Measurements from ENCODE around the gene OR4C15. TPM values are rescaled to one million over a fixed set of nuclear protein-coding genes. Genes with fewer than 3 reads are reported as not detected.

The OR4C15 gene
- total RNA-seq (not detected), polyA plus RNA-seq (not detected)
- long read RNA-seq, donor 1 = 0 reads
- long read RNA-seq, donor 2 = 0 reads

- Histone ChIP-seq H3K27me3 (replicated peaks in 1 of 7) (no peaks in the 10 kb centered on the region), H3K4me1 (no peaks in the 10 kb centered on the region), H3K4me3 (no peak within 1 kb of the TSS), H3K27ac (no peak within 1 kb of the TSS), H3K9me3 (peaks cover 0 to 50% (median 20%) of the 10 kb centered on the region in 8 donors), H3K36me3 (no peaks in the 10 kb centered on the region)
- no peak for DNase-seq
- intact Hi-C loops (cut with DNase I; ENCODE audit: low total_unique reads) = no loop called here
- no peak for TF ChIP-seq POLR2A (IDR thresholded peaks at IDR 0.05)
- no peak for TF ChIP-seq CTCF (IDR thresholded peaks at IDR 0.05 in 8 of 11, conservative IDR thresholded peaks at IDR 0.05 in 3 of 11)
- TF ChIP-seq POLR2AphosphoS5 (IDR thresholded peaks at IDR 0.05) = no peak
Measured at GRCh38 chr11:55554169-55554568, at the start of gene OR4C15. TSS of gene OR4C15 (plus strand) at chr11:55554469. CDS start at chr11:55554469, 0 bp downstream.

GRCh38 chr11:55571828-55572227 is 17.6 kb downstream of the OR4C15 start, which contains the start of gene OR4C16:
TSS of gene OR4C16 (plus strand) at chr11:55572128. CDS start at chr11:55572128, 0 bp downstream.
- no peaks in the 10 kb centered on the region for H3K27me3 ChIP-seq (replicated peaks in 1 of 7)
- H3K27ac ChIP-seq = no peak within 1 kb of the TSS
- no peaks in the 10 kb centered on the region for H3K36me3 ChIP-seq
- no peak for DNase-seq
- H3K4me1 ChIP-seq = no peaks in the 10 kb centered on the region
- H3K4me3 ChIP-seq = no peak within 1 kb of the TSS
- TF ChIP-seq POLR2AphosphoS5 (IDR thresholded peaks at IDR 0.05) = no peak
- no peak for TF ChIP-seq CTCF (IDR thresholded peaks at IDR 0.05 in 8 of 11, conservative IDR thresholded peaks at IDR 0.05 in 3 of 11)
- no peak for TF ChIP-seq POLR2A (IDR thresholded peaks at IDR 0.05)
- peaks cover 0 to 76% (median 53%) of the 10 kb centered on the region in 8 donors for H3K9me3 ChIP-seq
- intact Hi-C loops (cut with DNase I; ENCODE audit: low total_unique reads) = no loop called here
- WGBS, 5 donors = 55 to 83% (median 75%) methylated on average over 3 of the region's 3 CpGs

GRCh38 chr11:55572548-55572947 is 18.3 kb downstream of the OR4C15 start:
- Histone ChIP-seq H3K36me3 (no peaks in the 10 kb centered on the region), H3K9me3 (peaks cover 0 to 76% (median 59%) of the 10 kb centered on the region in 8 donors), H3K4me1 (no peaks in the 10 kb centered on the region), H3K27me3 (replicated peaks in 1 of 7) (no peaks in the 10 kb centered on the region), H3K4me3 (no peak overlapping the region), H3K27ac (no peak overlapping the region)
- intact Hi-C loops (cut with DNase I; ENCODE audit: low total_unique reads) = no loop called here
- 23 to 42% (median 38%) methylated on average over 1 of the region's 1 CpG for WGBS, 5 donors
- no peak for DNase-seq
- TF ChIP-seq CTCF (IDR thresholded peaks at IDR 0.05 in 8 of 11, conservative IDR thresholded peaks at IDR 0.05 in 3 of 11) (no peak), POLR2A (IDR thresholded peaks at IDR 0.05) (no peak), POLR2AphosphoS5 (IDR thresholded peaks at IDR 0.05) (no peak)

Other genes starting within 250 kb of the OR4C15 start
- not detected for gene OR4A16, start 211.3 kb upstream of the OR4C15 start, total RNA-seq
- gene OR4A16, start 211.3 kb upstream of the OR4C15 start, polyA plus RNA-seq = not detected
- not detected for gene OR4A15, start 186.5 kb upstream of the OR4C15 start, total RNA-seq
- not detected for gene OR4A15, start 186.5 kb upstream of the OR4C15 start, polyA plus RNA-seq
- gene OR4C16, start 17.7 kb downstream of the OR4C15 start, total RNA-seq = not detected
- not detected for gene OR4C16, start 17.7 kb downstream of the OR4C15 start, polyA plus RNA-seq
- gene OR4C11, start 53.2 kb downstream of the OR4C15 start, total RNA-seq = not detected
- gene OR4C11, start 53.2 kb downstream of the OR4C15 start, polyA plus RNA-seq = not detected
- gene OR4P4, start 80.6 kb downstream of the OR4C15 start, total RNA-seq = not detected
- not detected for gene OR4P4, start 80.6 kb downstream of the OR4C15 start, polyA plus RNA-seq
- not detected for gene OR4S2, start 93.9 kb downstream of the OR4C15 start, total RNA-seq
- gene OR4S2, start 93.9 kb downstream of the OR4C15 start, polyA plus RNA-seq = not detected
- gene OR4C6, start 107.7 kb downstream of the OR4C15 start, total RNA-seq = not detected
- gene OR4C6, start 107.7 kb downstream of the OR4C15 start, polyA plus RNA-seq = not detected
- not detected for gene OR5D13, start 219.0 kb downstream of the OR4C15 start, total RNA-seq
- not detected for gene OR5D13, start 219.0 kb downstream of the OR4C15 start, polyA plus RNA-seq
- gene OR5D14, start 241.1 kb downstream of the OR4C15 start, total RNA-seq = not detected
- not detected for gene OR5D14, start 241.1 kb downstream of the OR4C15 start, polyA plus RNA-seq